Measurements from ENCODE around the gene PWWP3B. TPM values are rescaled to one million over a fixed set of nuclear protein-coding genes. Genes with fewer than 3 reads are reported as not detected.

Gene PWWP3B
- 8.1 TPM in 1 of 2 replicates, not detected in the other for total RNA-seq (ENCODE audit: low replicate concordance)

DNA sequence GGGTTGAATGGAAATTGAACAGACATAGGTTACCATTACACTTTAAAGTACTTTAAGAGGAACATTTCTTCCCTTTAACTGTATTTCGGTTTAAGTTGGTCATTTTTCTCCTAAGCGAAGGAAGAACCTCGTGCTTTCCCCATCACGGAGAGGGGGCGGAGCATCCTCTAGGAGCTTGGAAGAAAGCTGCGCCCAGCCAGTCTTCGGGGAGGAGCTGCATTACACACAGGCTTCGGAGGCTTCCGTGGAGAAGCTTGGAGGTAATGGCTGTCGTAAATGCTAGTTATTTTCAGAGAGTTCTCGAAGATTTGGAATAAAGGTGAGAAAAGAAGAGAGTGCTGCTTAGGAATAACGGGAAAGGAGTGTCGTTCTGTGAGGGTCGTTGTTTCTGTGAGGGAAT lies at the start of gene PWWP3B:
PWWP3B (plus strand) TSS at position 199 of the 400 bp plus-strand sequence. CDS start 37,128 bp downstream, outside the sequence.
- TF ChIP-seq, protein P1, sequence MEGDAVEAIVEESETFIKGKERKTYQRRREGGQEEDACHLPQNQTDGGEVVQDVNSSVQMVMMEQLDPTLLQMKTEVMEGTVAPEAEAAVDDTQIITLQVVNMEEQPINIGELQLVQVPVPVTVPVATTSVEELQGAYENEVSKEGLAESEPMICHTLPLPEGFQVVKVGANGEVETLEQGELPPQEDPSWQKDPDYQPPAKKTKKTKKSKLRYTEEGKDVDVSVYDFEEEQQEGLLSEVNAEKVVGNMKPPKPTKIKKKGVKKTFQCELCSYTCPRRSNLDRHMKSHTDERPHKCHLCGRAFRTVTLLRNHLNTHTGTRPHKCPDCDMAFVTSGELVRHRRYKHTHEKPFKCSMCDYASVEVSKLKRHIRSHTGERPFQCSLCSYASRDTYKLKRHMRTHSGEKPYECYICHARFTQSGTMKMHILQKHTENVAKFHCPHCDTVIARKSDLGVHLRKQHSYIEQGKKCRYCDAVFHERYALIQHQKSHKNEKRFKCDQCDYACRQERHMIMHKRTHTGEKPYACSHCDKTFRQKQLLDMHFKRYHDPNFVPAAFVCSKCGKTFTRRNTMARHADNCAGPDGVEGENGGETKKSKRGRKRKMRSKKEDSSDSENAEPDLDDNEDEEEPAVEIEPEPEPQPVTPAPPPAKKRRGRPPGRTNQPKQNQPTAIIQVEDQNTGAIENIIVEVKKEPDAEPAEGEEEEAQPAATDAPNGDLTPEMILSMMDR (IDR thresholded peaks at IDR 0.05; ENCODE audit: insufficient read depth, low read length), result no peak
- H3K4me3 ChIP-seq (ENCODE audit: low read depth, low read length), result no peak within 1 kb of the TSS
- DNase-seq (ENCODE audit: low read depth), result no peak

DNA sequence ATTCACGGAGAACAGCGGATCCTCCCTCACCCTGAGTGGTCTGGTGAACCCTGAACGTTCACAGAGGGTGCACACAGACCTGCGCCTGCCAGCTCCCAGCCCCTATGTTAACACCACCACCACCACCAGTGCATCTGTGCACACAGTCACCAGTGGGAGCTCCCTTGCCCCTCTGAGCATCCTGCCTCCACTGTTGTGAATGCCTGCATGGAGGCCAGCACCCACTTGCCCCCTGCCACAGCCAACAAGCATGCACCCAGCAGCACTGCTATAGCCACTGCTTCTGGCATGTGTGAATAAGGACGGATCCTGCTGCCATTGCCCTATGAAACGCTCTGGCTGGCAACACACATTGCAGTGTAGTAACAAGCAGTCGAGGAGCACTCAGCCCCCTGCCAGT lies 29.1 kb upstream of the PWWP3B start:
- no peak overlapping the region for H3K4me3 ChIP-seq (ENCODE audit: low read depth, low read length)
- DNase-seq (ENCODE audit: low read depth), result no peak
- TF ChIP-seq, protein P1 (IDR thresholded peaks at IDR 0.05; ENCODE audit: insufficient read depth, low read length), result no peak

DNA sequence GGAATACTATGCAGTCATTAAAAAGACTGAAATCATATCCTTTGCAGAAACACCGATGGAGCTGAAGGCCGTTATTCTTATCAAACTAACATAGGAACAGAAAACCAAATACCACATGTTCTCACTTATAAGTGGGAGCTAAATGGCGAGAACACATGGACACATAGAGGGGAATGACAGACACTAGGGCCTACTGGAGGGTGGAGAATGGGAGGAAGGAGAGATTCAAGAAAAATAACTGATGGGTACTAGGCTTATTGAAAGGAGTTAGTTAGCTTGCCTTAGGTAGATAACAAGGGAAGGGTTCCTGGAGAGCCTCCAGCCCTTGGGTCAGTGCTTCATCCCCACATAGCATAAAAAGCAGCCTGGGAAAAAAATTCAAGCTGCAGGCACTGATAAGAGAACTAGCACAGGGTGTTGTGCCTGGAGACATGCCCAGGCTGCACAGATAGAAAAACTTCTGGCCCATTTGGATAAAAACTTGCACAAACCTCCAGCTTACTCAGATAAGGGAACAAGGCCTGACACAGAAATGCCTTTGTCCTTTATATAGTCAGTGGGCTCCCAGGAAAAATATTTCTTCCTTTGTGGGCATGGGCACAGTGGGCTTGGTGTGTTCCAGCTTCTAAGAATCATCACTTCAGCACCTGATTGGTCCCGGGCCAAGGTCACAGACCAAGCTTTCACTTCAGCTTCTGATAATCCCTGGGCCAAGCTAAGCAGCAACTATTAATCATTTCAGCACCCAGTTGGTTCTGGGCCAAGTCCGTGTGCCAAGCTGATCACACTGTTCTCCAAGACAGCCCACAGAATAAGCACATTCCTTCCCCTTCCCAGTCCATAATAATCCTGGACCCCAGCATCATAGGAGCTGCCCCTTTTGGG lies 23.1 kb upstream of the PWWP3B start:
- H3K4me3 ChIP-seq (ENCODE audit: low read depth, low read length), result no peak overlapping the region
- DNase-seq (ENCODE audit: low read depth), result no peak
- TF ChIP-seq, protein P1 (IDR thresholded peaks at IDR 0.05; ENCODE audit: insufficient read depth, low read length), result no peak

DNA sequence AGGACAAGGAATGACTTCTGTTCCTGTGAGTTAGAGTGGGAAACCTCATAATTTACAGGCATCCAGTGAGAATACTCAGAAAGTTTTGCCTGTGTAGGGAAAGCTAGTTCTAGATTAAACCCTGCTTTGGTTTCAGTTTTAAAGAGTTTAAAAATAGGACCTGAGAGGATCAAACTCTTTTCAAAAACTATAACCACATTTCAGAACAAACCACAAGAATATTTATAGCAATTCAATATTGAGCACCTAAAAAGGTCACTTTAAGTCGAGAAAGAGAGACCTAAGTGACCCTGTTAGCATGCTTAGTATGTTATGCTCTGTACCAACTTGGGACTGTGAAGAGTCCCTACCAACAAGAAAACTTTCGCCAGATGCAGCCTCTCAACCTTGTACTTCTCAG lies 17.4 kb upstream of the PWWP3B start:
- H3K4me3 ChIP-seq (ENCODE audit: low read depth, low read length), result no peak overlapping the region
- no peak for DNase-seq (ENCODE audit: low read depth)
- TF ChIP-seq, protein P1 (IDR thresholded peaks at IDR 0.05; ENCODE audit: insufficient read depth, low read length), result no peak

DNA sequence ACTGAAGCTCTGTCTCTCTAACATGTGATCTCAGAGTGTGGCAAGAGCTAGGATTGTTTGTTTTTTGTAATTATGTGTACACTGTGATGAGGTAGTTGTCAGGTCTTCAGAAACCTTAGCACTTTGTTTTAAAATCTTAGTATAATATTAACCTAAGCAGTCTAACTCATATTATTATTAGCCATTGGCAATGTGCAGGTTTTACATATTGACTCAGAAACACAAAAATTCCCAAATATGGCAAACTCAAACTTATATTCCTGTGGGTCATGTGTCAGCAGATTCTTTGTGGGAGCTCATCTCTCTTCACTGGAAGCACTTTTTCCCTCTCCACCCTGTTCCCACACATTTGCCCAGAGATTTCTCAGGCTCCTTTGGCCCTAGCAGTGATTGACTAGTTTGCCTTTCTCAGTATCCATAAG lies 8.2 kb upstream of the PWWP3B start:
- H3K4me3 ChIP-seq (ENCODE audit: low read depth, low read length), result no peak overlapping the region
- no peak for DNase-seq (ENCODE audit: low read depth)
- TF ChIP-seq, protein P1 (IDR thresholded peaks at IDR 0.05; ENCODE audit: insufficient read depth, low read length), result no peak

DNA sequence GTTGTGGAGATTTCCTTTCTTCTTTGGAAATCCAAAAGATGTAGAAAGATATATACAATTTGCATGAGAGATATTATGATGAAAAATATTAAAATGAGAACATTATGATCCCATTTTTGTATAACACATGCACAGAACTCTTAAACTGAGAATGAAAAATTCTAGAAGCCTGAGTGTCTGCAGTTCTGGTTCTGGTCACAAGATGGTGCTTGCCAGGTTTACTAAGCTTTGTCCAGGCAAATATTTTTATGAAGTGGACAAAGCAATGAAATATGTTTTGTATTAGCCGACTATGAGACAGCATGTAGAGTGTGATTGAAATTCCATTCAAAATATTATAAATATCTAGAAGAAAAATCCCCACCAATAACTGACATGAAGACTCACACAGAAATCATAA lies 2.2 kb downstream of the PWWP3B start:
- DNase-seq (ENCODE audit: low read depth), result peak; percentile 4
- TF ChIP-seq, protein P1 (IDR thresholded peaks at IDR 0.05; ENCODE audit: insufficient read depth, low read length), result peak; percentile 68

More for the DNA sequence above, 2.2 kb downstream of the PWWP3B start:
- no peak overlapping the region for H3K4me3 ChIP-seq (ENCODE audit: low read depth, low read length)

Measured in fibroblast of the aortic adventitia (primary cell).